Uterus (tissue), 4 donors: Measurements from ENCODE around the gene GRK3. TPM values are rescaled to one million over a fixed set of nuclear protein-coding genes. Genes with fewer than 3 reads are reported as not detected.
A peak's percentile ranks its signal among the peaks of the same experiment; 100 is the strongest.

Source experiments
- DNase-seq, 2 donors: peaks; one replicate each; pipeline ENCODE4 v3.0.0-alpha.2; 2019 to 2020
- H3K27ac ChIP-seq, 2 donors: fragments of 200-600 bp; sonication (generic); 1 replicate in 1 of 2; 2 replicates in 1 of 2; pipeline ENCODE4 v1.5.1; 2016 to 2018
- H3K27me3 ChIP-seq, 2 donors: fragments of 200-600 bp; sonication (generic); one replicate each; pipeline ENCODE4 v1.5.1; 2018 to 2019; ENCODE audit warnings: control low read depth in 1 of 2
- H3K36me3 ChIP-seq, 2 donors: fragments of 200-600 bp; sonication (generic); one replicate each; pipeline ENCODE4 v1.5.1; 2019; ENCODE audit warnings: control low read depth in 1 of 2
- H3K4me1 ChIP-seq, 2 donors: fragments of 200-600 bp; sonication (generic); one replicate each; pipeline ENCODE4 v1.5.1; 2018 to 2019; ENCODE audit warnings: control low read depth in 1 of 2
- H3K4me3 ChIP-seq, 2 donors: fragments of 200-600 bp; sonication (generic); 1 replicate in 1 of 2; 2 replicates in 1 of 2; pipeline ENCODE4 v1.5.1; 2018 to 2019; ENCODE audit warnings: mild to moderate bottlenecking in 1 of 2
- H3K9me3 ChIP-seq, 2 donors: fragments of 200-600 bp; sonication (generic); one replicate each; pipeline ENCODE4 v1.5.1; 2019; ENCODE audit warnings: control low read depth in 1 of 2
- POLR2A ChIP-seq, 2 donors: fragments of 450-650 bp; IDR thresholded peaks; one replicate each; pipeline ENCODE4 v1.6.1; 2016; ENCODE audit warnings: antibody characterized with exemption in 2 of 2, mild to moderate bottlenecking in 1 of 2, moderate library complexity in 1 of 2
- intact Hi-C: fragments of 100-400 bp; cut with DNase I; formaldehyde crosslinking; loops from one replicate; pipeline ENCODE4 v1.15.1; 2023; ENCODE audit warnings: low total_unique reads
- total RNA-seq, 4 donors: library from RNA; depleted of rRNA in 3 of 4; stranded (reverse); fragments of >200 nt in 3 of 4; gene quantifications; one replicate each; pipeline versions ENCODE4 v1.1.0 to v1.2.4, GENCODE V29; 2014 to 2023
- TF ChIP-seq, protein P1 (sequence below), 4 experiments: fragments of 200-600 bp in 2 of 4; fragments of 450-650 bp in 2 of 4; sonication (generic) in 2 of 4; IDR thresholded peaks; one replicate each; pipeline ENCODE4 v1.5.1; 2016 to 2019; ENCODE audit warnings: antibody characterized with exemption in 4 of 4, mild to moderate bottlenecking in 2 of 4, moderate library complexity in 1 of 4
- donor health status: DM: yes; HTN: yes; CAD: no.

GRK3 gene
- total RNA-seq, 4 donors from 2014 or later = 1.3 to 15.8 (median 8.9) TPM

DNA sequence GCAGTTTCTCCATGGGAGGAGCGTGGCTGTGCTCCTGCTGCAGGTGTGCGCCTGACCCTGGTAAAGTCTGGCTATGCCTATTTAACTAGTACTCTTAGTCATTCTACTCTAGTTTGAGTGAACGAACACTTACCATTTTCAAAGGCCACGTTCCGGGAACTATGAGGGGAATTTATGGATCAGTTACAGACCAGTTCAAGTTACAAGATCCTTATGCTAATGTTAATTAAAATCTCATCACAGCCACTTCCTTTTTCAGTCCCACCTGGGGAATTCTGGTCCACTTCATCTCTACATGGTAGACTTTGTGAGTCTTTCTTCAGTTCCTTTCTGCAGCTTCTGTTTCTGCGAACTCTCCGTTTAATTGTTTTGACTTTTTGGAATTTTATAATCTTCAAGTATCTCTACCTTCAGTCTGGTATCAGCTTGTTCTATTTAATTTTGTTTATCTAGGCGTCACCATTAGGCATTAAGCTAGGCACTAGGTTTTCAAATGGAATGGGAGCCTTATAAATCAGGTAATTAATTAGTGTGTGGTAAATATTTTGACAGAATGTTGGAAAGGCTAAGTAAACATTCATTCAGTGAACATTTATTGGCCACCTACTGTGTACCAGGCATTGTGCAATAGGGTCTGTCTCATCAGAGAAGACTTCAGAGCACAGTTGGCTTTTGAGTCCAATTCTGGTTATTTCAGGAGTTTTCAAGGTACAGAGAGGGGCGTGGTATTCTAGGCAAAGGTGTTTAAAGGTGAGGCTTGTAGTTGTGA, 78.9 kb downstream of the GRK3 start:
- no peaks in the 10 kb centered on the region for H3K27me3 ChIP-seq
- no peaks in the 10 kb centered on the region for H3K36me3 ChIP-seq
- H3K4me3 ChIP-seq = no peak overlapping the region
- no peak for DNase-seq
- no peak overlapping the region for H3K27ac ChIP-seq
- TF ChIP-seq, protein P1, sequence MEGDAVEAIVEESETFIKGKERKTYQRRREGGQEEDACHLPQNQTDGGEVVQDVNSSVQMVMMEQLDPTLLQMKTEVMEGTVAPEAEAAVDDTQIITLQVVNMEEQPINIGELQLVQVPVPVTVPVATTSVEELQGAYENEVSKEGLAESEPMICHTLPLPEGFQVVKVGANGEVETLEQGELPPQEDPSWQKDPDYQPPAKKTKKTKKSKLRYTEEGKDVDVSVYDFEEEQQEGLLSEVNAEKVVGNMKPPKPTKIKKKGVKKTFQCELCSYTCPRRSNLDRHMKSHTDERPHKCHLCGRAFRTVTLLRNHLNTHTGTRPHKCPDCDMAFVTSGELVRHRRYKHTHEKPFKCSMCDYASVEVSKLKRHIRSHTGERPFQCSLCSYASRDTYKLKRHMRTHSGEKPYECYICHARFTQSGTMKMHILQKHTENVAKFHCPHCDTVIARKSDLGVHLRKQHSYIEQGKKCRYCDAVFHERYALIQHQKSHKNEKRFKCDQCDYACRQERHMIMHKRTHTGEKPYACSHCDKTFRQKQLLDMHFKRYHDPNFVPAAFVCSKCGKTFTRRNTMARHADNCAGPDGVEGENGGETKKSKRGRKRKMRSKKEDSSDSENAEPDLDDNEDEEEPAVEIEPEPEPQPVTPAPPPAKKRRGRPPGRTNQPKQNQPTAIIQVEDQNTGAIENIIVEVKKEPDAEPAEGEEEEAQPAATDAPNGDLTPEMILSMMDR (IDR thresholded peaks at IDR 0.05) = no peak
- no peak for TF ChIP-seq POLR2A (IDR thresholded peaks at IDR 0.05)
- no peaks in the 10 kb centered on the region for H3K4me1 ChIP-seq
- intact Hi-C loops = no loop called here
- H3K9me3 ChIP-seq = no peaks in the 10 kb centered on the region

DNA sequence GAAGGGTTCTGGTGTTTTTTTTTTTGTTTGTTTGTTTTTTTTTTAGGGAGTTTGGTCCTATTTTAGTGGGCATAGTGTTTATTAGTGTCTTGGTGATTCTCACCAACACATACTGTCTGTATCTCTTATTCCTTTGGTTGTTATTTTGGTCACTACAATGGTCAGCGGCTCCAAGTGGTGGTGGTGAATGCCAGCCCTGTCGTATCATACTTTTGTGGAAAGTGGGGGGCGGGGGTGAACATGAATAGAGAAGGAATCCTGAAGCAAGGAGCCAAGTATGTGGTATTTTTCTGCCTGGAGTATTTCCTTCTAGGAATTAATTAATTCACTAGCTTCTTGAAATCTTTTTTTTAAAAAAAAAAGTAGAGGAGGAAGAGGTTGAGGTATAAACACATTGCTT, 79.6 kb downstream of the GRK3 start:
- TF ChIP-seq, protein P1 (IDR thresholded peaks at IDR 0.05) = no peak
- TF ChIP-seq POLR2A (IDR thresholded peaks at IDR 0.05) = no peak
- H3K4me1 ChIP-seq = no peaks in the 10 kb centered on the region
- no peaks in the 10 kb centered on the region for H3K36me3 ChIP-seq
- DNase-seq = no peak
- no peaks in the 10 kb centered on the region for H3K27me3 ChIP-seq
- no peak overlapping the region for H3K27ac ChIP-seq
- H3K4me3 ChIP-seq = no peak overlapping the region
- H3K9me3 ChIP-seq = no peaks in the 10 kb centered on the region
- intact Hi-C loops = no loop called here

DNA sequence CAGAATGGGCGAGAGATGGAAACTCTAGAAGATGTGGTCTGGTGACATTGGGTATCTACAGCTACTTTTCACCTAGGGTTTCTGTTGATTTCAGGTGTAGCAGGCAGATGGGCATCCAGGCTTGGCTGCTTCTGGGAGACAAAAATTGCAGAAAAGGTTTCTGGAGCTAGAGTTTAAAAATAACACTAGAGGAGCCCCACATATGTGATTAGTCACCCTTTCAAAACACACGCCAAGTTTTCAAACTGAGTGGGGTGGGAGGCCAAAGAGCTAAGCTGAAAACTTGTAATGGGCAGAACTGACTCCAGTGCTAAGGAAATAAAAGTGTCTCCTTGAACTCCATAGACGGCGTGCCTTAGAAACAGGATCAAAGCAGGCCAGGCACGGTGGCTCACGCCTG, 80.8 kb downstream of the GRK3 start:
- no peaks in the 10 kb centered on the region for H3K9me3 ChIP-seq
- TF ChIP-seq POLR2A (IDR thresholded peaks at IDR 0.05) = no peak
- TF ChIP-seq, protein P1 (IDR thresholded peaks at IDR 0.05) = no peak
- no peaks in the 10 kb centered on the region for H3K36me3 ChIP-seq
- H3K4me1 ChIP-seq = no peaks in the 10 kb centered on the region
- H3K4me3 ChIP-seq = no peak overlapping the region
- peak in 1 of 2 donors; percentile 20 for DNase-seq
- H3K27me3 ChIP-seq = no peaks in the 10 kb centered on the region
- intact Hi-C loops = no loop called here
- H3K27ac ChIP-seq = no peak overlapping the region

DNA sequence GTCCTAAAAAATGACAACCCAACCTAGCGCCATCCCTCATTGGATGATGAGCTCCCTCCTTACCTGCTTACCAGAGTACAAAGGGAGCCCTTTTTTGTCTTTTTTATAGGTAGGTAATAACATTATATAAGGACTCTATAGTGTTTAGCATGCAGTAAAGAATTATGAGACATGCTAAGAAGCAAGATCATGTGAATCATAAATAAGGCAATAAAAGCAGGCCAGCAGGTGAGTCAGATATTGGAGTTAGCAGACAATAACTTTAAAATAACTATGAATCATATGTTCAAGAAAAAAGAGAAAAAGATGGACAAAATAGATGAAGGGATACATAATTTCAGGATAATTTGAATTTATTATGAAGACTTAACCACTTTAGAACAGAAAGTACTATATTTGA, 81.5 kb downstream of the GRK3 start:
- no peaks in the 10 kb centered on the region for H3K9me3 ChIP-seq
- H3K36me3 ChIP-seq = no peaks in the 10 kb centered on the region
- intact Hi-C loops = no loop called here
- H3K4me1 ChIP-seq = no peaks in the 10 kb centered on the region
- TF ChIP-seq, protein P1 (IDR thresholded peaks at IDR 0.05) = no peak
- TF ChIP-seq POLR2A (IDR thresholded peaks at IDR 0.05) = no peak
- no peak overlapping the region for H3K27ac ChIP-seq
- no peak for DNase-seq
- no peaks in the 10 kb centered on the region for H3K27me3 ChIP-seq
- no peak overlapping the region for H3K4me3 ChIP-seq

DNA sequence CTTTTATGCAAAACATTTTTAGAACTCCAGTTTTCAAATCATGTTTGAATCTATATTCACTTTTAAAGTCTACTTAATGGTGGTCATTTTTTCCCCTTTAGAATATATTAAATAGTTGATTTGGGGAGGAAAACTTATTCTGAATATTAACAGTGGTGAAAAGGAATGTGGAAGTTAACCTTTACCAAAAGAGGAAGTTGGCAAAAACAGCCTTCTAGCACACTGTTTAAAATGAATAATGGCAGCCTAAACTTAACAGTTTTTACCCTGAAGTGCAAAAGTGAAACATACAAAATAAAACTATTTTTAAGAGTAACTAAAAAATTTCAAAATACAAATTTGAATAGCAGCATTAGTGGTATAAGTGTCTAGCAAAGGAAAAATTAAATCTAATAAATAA, 86.4 kb downstream of the GRK3 start:
- TF ChIP-seq, protein P1 (IDR thresholded peaks at IDR 0.05) = no peak
- no peak for TF ChIP-seq POLR2A (IDR thresholded peaks at IDR 0.05)
- intact Hi-C loops = no loop called here
- Histone ChIP-seq H3K4me3 (no peak overlapping the region), H3K4me1 (no peaks in the 10 kb centered on the region), H3K9me3 (no peaks in the 10 kb centered on the region), H3K27me3 (no peaks in the 10 kb centered on the region), H3K27ac (no peak overlapping the region), H3K36me3 (no peaks in the 10 kb centered on the region)
- no peak for DNase-seq
